HepG2 (cell line): ENCODE measurements around the gene PTMA. TPM values are rescaled to one million over a fixed set of nuclear protein-coding genes. Genes with fewer than 3 reads are reported as not detected.
A peak's percentile ranks its signal among the peaks of the same experiment; 100 is the strongest.

Source experiments
- NAIF1 ChIP-seq: sonication (generic); formaldehyde crosslinking; IDR thresholded peaks from 2 replicates; pipeline ENCODE4 v1.5.0; 2020; ENCODE audit warnings: mild to moderate bottlenecking, missing genetic modification reagents, borderline replicate concordance
- RAD21 ChIP-seq: fragments of 450-650 bp; formaldehyde crosslinking; IDR thresholded peaks from 2 replicates; pipeline ENCODE4 v1.5.0; 2020; ENCODE audit warnings: mild to moderate bottlenecking
- ZNF790 ChIP-seq: sonication (generic); formaldehyde crosslinking; IDR thresholded peaks from 2 replicates; pipeline ENCODE4 v1.8.0; 2022; ENCODE audit warnings: missing genetic modification reagents, mild to moderate bottlenecking, borderline replicate concordance
- polyA plus RNA-seq, 8 experiments: library from polyadenylated mRNA; depleted of rRNA in 3 of 8; stranded (reverse) in 7 of 8; unstranded in 1 of 8; fragments of >200 nt; fragmentation: Illumina TruSeq in 4 of 8; extraction: Trizol in 4 of 8; gene quantifications; 2 replicates each; pipeline versions ENCODE4 v1.2.1 to v1.2.3, GENCODE V29; 2011 to 2016; ENCODE audit warnings: low read depth in 4 of 8, missing spikeins in 1 of 8, mixed read lengths in 1 of 8; ENCODE audit not compliant: insufficient read depth in 1 of 8
- total RNA-seq, 5 experiments: library from RNA; depleted of rRNA; stranded (reverse); fragments of >200 nt; fragmentation: Illumina TruSeq; extraction: Trizol; gene quantifications; 2 replicates each; pipeline ENCODE4 v1.2.3, GENCODE V29; 2016; ENCODE audit warnings: low read depth in 1 of 5
- TF ChIP-seq, protein P1 (sequence below): sonication (generic); formaldehyde crosslinking; IDR thresholded peaks from 2 replicates; pipeline ENCODE4 v1.4.0; 2020; ENCODE audit warnings: missing genetic modification reagents
- TF ChIP-seq, protein P2 (sequence below), 2 experiments: sonication (generic) in 1 of 2; formaldehyde crosslinking in 1 of 2; IDR thresholded peaks; 2 replicates each; pipeline versions ENCODE4 v1.6.1 to v1.9.0; 2014 to 2022; ENCODE audit warnings: antibody characterized with exemption in 1 of 2, borderline replicate concordance in 1 of 2, inconsistent platforms in 1 of 2, low read depth in 1 of 2, missing genetic modification reagents in 1 of 2
- TF ChIP-seq, protein P3 (sequence below): sonication (generic); formaldehyde crosslinking; IDR thresholded peaks from 2 replicates; pipeline ENCODE4 v1.4.0; 2020; ENCODE audit warnings: mild to moderate bottlenecking, missing genetic modification reagents

PTMA gene
- total and polyA plus RNA-seq, 2 of the 13 experiments (the other 11 are each of a cell fraction or from before 2014, with no cell fraction given): 190 to 1,086 TPM

DNA sequence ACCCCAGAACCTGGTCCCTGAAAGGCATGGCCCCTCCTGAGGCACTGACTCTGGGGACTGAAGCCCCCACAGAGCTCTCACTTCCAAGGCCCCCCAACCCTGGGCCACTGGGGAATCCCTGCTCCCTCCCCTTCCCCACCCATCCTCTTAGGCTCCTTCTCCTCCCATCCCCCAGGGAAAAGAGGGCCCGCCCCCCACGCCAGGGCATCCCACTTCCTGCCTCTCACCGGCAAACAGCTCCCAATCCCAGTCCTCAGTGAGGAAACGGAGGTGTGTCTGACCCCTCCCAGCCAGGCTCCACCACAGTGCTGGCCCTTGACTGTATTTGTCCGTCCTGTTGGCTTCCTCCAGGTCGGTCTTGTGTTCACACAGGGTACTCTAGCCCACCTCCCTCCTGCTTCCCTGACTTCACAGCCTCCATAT lies 35.0 kb upstream of the PTMA start (continued):
- TF ChIP-seq NAIF1 (CRISPR knock-in tag): 0 out of 2 replicates have a peak, but pooled peaks have one; percentile 24
- TF ChIP-seq ZNF790 (CRISPR knock-in tag): no peak
- TF ChIP-seq, protein P1, sequence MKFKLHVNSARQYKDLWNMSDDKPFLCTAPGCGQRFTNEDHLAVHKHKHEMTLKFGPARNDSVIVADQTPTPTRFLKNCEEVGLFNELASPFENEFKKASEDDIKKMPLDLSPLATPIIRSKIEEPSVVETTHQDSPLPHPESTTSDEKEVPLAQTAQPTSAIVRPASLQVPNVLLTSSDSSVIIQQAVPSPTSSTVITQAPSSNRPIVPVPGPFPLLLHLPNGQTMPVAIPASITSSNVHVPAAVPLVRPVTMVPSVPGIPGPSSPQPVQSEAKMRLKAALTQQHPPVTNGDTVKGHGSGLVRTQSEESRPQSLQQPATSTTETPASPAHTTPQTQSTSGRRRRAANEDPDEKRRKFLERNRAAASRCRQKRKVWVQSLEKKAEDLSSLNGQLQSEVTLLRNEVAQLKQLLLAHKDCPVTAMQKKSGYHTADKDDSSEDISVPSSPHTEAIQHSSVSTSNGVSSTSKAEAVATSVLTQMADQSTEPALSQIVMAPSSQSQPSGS (CRISPR knock-in tag): no peak
- TF ChIP-seq, protein P2, sequence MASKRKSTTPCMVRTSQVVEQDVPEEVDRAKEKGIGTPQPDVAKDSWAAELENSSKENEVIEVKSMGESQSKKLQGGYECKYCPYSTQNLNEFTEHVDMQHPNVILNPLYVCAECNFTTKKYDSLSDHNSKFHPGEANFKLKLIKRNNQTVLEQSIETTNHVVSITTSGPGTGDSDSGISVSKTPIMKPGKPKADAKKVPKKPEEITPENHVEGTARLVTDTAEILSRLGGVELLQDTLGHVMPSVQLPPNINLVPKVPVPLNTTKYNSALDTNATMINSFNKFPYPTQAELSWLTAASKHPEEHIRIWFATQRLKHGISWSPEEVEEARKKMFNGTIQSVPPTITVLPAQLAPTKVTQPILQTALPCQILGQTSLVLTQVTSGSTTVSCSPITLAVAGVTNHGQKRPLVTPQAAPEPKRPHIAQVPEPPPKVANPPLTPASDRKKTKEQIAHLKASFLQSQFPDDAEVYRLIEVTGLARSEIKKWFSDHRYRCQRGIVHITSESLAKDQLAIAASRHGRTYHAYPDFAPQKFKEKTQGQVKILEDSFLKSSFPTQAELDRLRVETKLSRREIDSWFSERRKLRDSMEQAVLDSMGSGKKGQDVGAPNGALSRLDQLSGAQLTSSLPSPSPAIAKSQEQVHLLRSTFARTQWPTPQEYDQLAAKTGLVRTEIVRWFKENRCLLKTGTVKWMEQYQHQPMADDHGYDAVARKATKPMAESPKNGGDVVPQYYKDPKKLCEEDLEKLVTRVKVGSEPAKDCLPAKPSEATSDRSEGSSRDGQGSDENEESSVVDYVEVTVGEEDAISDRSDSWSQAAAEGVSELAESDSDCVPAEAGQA (IDR thresholded peaks at IDR 0.05; ENCODE audit: low read depth): no peak
- TF ChIP-seq, protein P2 (CRISPR knock-in tag; IDR thresholded peaks at IDR 0.05; ENCODE audit: borderline replicate concordance): no peak
- TF ChIP-seq, protein P3, sequence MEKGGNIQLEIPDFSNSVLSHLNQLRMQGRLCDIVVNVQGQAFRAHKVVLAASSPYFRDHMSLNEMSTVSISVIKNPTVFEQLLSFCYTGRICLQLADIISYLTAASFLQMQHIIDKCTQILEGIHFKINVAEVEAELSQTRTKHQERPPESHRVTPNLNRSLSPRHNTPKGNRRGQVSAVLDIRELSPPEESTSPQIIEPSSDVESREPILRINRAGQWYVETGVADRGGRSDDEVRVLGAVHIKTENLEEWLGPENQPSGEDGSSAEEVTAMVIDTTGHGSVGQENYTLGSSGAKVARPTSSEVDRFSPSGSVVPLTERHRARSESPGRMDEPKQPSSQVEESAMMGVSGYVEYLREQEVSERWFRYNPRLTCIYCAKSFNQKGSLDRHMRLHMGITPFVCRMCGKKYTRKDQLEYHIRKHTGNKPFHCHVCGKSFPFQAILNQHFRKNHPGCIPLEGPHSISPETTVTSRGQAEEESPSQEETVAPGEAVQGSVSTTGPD: no peak
- TF ChIP-seq RAD21: no peak
